ENCODE results near the gene TBX18.

TBX18 gene

DNA sequence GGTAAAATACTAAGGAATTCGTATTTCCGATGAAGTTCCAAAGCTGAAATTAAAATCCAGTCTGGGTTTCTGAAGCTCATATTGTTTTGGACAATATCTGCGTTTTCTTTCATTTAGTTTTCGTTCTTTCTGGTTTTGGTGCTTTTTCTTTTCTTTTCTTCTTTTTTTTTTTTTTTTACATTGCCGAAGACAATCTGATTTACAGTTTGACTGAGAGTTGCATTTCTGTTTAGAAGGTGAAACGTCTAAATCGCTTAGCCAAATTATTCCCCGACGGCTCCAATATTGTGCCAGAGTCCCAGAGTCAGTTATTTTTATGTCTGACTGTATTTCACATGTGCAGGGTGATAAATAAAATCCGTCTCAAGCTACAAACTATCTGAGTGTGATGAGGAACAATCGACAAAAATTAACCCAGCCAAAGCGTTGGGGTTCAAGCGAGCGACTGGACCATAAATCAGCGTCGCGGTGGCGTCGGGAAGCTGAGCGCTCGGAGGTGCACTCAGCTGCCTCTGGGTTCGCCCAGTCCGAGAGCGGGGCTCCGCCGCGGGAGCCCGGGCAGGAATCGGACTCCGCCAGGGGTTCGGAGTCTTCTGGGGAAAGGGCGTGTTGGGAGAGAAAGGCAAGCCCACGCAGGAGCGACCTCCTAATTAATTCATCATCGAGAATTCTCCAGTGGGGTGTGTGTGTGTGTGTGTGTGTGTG is 8.2 kb upstream of the TBX18 start:
- DNase-seq: no peak

DNA sequence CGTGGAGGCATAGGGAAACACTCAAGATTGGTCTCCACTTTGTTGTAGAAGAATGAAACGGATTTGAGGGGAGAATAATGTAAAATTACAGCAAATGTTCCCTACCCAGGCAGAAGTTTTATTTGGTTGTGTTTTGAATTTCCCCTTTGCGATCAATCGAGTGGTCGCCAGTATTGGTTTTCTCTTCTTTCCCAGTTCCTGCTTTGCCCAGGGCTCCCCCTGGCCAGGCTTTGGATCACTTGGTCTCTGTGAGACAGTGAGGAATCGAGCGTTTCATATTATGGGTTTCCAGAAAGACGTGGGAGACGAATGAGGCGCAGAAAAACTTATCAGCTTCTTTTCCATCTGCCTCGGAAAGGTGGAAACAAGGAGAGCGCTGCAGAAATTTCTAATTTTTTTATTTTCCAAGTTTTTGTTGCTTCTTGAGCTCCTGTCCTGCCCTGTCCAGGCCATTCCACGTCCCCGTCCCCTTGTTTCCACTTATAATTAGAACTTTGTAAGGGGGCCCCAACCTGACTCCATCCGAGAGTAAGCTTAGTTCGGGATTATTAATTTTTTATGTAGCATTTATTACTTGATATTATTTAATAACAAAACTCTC is 7.5 kb upstream of the TBX18 start:
- DNase-seq: no peak

DNA sequence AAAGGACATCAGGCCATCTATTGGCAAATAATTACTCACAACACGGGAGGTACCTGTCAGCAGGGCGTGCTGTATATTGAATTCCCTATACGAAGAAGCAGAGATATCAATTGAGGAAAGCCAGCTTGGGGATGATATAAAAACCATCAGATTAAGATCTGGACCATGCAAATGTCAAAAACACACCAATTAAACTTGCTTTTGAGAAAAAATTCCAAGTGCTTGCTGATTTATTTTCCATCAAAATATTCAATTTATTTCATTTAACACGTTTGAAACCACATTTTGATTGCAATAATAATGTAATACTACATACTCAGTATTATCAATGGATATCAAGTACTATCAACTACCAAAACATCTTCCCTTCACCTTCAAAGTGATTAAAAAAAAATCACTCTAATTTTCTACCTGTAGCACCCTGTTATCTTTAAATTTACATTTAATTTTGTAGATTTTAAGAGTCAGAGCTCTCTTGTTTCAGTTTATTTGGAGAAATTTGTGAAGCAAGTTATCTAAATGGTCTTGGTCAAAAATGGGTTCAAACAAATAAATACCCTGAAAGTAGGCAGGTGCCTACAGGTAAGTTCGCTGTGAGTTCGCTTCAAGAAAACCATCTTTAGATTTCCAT is 6.8 kb upstream of the TBX18 start:
- no peak for DNase-seq

DNA sequence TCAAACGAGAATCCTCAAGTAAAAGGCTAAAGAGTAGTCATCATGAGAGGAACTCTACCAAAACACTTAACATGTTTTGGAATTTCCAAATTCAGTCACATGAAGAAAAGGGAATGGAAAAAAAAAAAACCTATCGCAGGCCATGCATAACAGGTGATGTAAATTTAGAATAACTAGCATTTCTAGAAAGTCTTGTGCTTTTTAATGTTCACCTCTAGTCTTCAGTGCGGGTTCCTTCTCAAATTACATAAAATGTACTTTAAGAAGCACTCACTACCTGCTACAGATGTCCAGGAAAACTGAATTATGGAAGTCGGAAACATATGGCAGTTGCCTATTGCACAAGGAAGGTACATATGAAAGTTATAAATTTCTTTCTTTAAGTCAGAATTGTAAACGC is 6.1 kb upstream of the TBX18 start:
- DNase-seq: no peak

DNA sequence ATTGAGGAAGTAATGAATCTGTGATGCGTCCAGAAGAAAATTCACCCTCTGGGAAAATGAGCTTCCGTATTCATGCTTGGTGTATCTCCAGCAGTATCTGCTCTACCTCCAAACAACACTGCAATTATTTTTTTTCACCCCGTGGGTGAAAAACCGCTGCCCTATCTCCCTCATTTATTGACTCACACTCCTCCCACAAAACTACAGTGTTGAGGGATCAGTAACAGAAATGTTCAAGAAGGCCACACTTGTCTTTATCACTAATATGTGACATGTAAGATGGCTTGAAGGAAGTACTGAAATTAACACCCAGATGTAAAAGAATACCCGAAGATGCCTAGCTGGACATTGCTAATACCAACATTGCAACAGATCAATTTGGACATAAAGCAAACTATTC is 4.9 kb upstream of the TBX18 start:
- no peak for DNase-seq

DNA sequence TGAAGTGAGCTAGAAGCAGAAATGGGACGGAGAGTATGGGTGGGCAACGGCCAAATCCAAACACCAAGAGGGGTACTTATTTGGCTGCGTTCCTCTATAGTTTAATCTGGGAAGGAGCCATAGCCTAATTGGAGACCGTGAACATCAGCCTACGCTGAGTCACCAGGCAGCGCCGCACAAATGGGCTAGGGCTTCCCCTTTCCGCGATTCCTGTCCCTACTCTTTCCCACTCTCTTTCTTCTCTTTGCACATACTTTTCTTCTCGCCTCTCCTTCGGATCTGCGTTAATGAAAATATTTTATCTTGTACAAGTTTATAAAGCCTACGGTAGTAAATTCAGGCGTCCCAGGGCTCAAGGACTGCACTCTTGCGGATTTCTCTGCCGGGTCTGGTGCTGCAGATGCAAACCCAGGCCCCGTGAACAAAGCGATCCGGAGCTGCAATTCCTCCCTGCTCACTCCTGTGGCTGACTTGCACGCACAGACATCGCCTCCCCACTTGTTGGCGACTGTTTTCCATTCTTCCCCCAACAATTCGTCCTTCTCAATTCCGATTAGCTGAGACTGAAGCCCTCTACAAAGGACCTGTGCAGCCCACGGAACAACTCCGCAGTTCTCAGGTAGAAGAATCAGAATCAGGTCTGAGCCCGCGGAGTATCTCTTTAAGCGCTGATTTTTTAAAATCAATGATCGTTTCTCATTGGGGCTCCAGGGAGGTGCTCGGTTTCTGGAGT is 4.2 kb upstream of the TBX18 start:
- DNase-seq: no peak

DNA sequence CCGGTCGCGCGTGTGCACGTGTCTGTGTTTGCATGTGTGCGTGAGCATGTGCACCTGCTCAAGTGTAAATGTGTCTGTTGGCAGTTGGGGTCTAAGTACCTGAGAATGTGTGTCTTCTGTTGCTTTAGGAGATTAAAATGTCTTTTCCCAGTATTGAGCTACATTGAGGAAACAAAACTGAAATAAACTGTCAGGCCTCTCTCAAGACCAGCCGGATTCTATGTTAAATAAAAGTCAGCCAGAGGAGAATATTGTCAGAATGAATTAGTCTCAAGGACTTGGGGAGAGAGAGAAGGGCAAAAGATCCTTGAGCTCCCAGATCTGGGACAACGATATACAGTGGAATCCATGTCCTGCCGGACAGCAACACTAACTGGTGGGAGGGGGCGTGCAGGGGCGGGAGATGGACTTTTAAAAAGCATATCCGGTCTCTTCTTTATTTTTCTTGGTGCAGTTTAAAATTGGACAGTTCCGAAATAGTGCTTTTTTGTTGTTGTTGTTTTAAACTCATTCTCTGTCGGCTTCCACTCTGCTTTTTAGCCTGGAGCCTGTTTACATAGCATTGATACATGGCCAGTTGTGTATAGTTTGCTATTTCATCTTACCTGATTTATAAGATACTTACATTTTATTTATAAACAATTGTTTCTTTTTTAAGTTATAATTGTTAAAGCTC is 3.3 kb upstream of the TBX18 start:
- DNase-seq: no peak

DNA sequence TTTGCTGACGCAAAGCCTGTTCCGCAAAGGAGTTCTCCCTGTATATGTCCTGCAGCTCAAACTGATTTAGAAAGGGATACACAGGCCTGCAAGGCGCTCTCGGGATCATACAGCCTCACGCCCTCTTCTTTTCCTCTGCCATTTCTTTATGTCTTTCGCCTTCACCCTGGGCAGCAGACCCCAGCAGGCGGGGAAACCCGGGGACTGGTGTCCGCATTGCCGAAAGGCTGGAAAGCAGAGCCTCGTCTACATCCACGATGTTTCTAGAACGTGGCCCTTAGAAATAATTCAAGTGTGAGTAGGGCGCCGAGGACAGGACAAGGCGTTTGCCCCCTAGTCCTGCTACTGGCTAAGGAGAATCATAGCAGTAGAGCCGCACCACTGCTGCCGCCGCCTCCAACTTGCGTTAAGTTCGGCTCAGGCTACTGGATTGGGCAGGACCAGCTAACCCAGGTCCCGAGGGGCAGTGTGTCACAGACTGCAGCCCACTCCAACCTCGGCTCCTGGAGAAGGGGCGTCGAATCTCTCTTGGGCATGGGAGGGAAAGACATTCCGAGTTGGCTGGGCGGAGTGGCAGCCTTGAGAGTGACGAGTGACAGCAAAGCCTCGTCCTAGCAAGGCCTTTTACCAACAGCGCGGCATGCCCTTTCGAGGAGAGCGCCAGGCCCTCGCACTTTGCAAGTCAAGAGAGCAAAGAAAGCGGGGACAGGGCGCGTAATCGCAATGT is 2.6 kb upstream of the TBX18 start:
- DNase-seq: no peak

DNA sequence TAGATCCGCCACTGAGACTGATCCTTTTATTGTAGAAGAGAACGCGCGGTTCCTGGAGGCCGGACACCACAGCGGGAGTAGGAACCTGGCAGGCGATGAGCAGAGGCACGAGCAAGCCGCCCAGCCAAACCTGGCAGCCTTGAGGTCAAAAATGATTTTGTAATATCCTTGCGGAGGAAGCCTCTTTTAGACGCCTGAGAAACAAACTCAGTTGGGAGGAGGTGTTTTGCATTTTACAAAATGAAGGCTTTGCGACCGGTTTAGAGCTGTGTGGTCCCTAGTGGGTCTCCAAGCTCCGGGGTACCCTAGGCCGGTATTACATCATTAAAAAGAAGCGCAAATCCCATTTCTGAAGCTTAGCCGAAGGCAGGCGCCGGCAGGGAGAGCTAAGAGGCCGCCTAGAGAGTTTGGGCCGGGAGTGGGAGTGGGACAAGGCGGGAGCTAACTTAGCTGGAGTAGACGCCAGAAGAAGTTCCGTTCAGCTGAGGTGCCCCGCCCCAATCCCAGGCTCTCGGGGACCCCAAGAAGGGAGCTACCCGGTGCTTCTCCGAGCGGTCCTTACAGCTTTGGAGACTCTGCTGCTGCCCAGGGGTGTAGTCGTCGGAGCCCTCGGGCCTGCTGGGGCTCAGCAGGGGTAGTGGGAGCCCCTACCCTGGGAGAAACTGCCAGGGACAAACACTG is 1.9 kb upstream of the TBX18 start:
- DNase-seq: no peak

DNA sequence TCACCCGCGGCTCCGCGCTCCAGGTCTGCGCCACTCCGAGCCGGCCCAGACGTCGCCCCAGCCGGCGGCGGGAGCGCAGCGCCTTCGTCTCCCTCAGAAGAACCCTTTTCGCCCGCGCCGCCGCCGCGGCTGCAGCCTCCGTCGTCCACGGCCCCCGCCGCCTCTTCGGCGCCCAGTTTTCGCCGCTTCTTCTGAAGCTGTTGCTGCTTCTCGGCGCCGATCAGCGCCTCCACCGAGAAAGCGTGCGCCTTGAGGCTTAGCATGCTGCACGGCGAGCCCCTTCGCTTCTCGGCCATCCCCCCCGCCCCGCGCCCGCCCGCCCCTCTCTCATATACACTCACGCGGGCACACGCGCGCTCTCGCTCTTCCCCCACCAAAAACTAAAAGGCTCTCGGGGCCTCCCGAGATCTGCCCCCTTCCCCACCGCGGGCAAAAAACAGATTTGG is 489 bp downstream of the TBX18 start:
- no peak for DNase-seq

DNA sequence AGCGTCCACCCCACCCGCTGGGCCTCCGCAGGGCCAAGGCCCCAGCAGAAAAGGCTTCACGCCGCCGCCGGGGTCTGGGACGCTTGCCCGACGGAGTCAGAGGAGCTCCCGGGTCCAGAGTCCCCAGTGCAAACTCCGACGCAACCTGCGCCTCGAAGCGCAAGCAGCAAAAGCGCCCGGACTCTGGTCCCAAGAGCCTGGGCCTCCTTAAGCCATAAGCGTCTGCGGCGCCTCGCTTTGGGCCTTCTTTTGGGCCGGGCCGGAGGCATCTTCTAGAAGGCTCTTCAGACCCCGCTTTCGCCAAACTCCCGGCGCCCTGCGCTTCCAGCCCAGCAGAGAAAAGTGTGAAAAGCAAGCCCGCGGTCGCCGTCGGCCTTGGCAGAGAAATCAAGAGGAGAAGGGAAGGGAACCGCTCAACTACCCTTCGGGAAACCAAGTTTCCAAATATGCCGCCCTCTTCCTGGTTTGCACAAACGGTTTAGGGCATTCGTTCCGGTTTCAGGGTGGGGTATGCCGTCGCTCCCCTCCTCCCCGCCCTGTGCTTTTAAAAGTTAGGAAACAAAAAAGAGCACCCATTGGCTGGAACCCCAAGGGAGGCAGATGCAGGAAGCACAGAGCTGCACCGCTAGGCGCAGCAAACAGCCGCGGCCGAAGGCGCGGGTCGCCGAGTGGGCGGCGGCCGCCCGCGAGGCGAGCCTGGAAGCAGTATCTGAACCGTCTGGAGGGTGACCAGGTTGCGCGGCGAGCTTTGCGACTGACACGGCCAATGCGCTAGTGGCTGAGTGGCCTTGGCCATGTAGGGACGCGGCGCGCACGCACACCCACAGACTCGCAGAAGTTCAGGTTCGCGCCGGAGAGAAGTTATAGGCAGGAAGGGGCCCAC is 1.2 kb downstream of the TBX18 start:
- no peak for DNase-seq

DNA sequence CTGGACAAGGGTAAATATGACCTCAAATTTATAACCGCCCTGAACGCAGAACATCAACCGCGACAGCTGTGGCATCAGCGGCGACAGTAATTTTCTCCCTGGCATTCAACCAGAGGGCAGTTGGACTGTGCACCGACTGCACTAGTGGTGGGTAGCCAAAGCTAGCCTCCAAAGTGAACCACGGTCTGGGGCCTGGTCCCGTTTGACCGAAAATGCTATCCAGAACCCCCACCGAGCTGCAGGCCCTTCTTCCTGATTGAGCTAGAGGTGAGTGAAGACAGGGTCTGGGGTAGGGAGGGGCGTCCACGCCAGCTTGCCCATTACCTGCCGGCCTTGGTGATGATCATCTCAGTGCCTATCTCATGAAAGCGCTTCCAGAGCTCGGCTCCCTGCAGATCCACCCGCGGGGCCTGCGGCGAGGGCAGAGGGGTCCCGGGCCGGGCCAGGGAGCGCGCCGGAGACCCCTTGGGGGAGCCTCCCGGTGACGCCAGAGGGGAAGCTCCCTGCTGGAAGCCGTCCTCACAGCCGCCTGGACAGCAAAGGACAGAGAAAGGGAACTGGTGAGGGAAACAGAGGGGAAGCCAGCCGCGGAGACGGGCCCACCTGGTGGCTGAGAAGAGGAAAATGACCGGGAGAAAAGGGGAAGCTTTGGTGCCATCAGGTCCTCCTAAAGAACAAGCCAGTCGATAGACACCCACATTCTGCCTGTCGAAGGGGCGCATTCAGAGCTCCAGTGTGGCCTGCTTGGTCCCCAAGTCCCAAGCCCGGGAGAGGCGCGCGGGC is 2.0 kb downstream of the TBX18 start:
- no peak for DNase-seq

DNA sequence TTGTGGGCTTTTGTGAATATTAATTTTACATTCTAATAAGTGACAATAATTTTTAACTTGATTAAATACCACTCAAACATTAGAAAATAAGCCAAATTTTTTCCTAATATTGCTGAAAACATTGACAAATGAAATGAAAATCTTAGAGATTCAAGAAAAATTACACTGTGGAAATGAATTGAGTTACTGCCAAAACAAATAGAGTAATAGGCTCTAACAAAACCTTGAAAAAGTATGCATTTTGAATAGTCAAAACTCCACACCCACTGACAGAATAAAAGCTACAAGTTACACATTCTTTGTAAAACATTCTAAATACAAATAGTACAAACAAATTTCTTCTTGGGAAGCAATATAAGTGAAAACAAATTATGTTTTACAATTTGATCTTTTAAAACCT is 5.9 kb downstream of the TBX18 start:
- DNase-seq: no peak

DNA sequence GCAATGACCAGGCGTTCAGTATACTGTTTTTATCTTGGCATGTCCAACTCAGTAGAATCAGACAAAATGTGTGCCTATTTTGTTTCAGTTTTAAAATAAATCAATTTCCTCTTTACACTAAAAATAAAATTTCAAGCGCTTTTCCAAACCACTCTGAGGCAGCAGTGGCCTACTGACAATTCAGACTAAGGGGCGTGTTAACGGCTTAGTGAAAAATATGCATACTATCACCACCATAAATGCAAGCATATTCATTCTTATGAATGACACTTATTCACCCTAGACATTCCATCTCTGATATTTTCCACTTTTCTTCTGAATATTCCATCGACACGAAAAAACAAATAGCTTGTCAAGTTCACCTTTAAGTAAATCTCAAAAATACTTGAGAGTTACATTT is 7.5 kb downstream of the TBX18 start:
- no peak for DNase-seq

DNA sequence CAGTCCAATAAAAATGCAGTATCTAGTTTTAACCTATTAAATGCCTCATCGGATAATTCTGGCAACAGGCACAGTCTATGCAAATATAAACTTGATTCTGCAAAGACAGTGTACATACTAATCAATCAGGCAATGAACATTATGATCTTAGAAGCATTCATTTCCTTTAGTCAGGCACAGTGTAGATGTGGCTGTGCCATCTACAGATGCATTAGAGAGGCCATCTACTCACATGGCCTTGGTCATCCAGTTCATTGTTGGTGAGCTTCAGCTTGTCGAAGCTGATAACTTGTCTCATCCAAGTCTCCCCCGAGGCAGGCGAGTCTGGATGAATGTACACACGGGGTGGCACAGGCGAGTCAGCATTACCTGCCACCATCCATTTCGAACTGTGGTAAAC is 7.9 kb downstream of the TBX18 start:
- DNase-seq: no peak

DNA sequence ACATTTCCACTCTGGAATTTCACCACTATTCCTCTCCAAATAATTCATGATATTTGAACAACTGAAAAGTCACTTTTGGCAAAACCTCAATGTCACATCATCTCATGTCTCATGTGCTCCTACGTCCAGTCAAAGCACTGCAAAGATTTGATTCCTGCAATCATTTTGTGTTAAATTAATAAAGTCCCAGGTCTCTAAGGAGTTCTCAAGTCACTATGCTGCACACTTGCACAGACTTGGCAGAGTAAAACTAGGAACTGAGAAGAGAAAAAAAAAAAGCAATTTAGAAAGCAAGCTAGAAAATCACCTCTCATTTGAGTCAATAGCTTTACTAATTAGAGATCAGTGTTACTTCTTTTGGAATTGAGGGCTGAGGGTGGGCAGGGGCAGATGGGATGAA is 11.2 kb downstream of the TBX18 start:
- DNase-seq: no peak

DNA sequence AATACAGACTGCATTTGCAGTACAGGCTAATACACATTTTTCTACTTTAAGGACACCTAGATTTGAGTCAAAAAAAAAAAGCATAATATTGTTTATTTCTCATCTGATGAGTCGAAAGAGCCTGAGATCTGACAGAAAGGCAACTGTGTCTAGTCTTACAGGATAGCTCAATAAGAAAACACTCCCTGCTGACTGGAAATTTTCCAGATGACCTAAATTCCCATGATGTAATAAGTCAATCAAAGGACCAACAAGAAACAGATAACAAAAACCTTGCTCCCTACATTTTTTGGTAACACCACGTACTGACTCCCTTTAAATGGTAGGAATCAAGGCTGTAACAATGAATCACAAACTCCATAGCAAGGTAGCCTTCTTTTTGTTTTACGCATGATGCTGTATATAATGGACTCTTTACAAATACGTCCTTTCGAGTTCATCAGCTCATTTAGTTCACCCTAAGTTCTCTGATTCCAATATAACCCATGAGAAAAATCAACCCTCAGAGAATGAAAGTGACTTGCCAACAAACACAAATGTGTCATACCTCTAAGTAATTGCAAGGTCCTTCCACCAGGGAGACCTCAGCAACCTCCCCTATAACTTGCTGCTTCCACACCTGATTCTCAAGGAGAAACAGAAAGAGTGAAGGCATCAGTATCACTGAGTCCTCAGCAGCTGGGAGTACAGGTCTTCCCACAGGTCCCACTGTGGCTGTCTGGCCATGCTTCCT is 12.1 kb downstream of the TBX18 start:
- no peak for DNase-seq

DNA sequence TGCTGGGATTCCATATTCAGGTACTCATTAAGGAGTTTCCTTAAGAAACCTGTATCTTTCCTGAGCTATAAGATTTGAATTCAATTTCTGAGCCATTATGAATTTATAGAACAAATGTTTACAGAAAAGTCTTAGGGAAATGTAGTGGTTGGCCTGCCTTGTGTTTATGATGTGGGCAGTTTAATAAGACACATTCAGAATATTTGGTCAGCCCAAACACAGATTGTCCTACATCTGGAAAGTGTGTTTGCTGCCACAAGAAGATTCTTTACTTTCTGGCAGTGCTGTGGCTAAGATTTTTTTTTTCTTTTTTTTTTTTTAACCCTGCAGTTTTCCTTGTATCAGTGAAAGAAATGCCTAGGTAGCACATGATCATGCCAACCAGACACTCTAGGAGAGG is 15.2 kb downstream of the TBX18 start:
- DNase-seq: no peak

DNA sequence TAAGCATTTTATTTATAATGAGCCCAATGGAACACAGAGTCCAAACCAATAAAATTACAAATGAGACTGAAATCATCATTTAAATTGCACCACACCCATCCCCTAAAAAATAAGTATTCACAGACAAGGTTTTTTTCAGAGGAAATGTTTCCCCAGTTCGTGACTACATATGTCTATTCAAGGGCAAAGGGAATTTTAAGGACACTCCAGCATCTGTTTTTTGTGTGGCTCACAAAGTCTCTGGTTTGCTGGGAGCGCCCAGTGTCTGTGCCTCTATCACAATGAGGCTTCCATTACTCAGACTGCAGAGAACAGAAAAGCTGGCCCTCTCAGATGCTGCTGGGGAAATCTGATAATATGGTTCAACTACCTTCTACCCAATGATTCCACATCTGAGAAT is 16.0 kb downstream of the TBX18 start:
- DNase-seq: no peak
